Stomach smooth muscle (tissue), 2 donors: ENCODE measurements around the gene MAP7.
A peak's percentile ranks its signal among the peaks of the same experiment; 100 is the strongest.
"Not testable (repeated sequence)": the region's sequence is repeated elsewhere in the genome, so short reads cannot be mapped to it uniquely, and the experiment has no call there.

Source experiments
- H3K27ac ChIP-seq: one replicate; pipeline ENCODE4 v1.7.0; 2013; ENCODE audit warnings: mild to moderate bottlenecking, low read length, inconsistent platforms
- H3K27me3 ChIP-seq, 2 donors: one replicate each; pipeline ENCODE4 v1.7.0; 2013; ENCODE audit warnings: low read length in 2 of 2; ENCODE audit not compliant: insufficient read depth in 2 of 2, control insufficient read depth in 1 of 2
- H3K36me3 ChIP-seq, 2 donors: one replicate each; pipeline ENCODE4 v1.7.0; 2013; ENCODE audit warnings: low read length in 2 of 2; ENCODE audit not compliant: control insufficient read depth in 2 of 2, insufficient read depth in 2 of 2
- H3K4me1 ChIP-seq: one replicate; pipeline ENCODE4 v1.7.0; 2013; ENCODE audit warnings: low read length; ENCODE audit not compliant: control insufficient read depth, insufficient read depth
- H3K4me3 ChIP-seq, 2 donors: one replicate each; pipeline ENCODE4 v1.7.0; 2013; ENCODE audit warnings: low read length in 2 of 2
- H3K9ac ChIP-seq, 2 donors: one replicate each; pipeline ENCODE4 v1.7.0; 2013; ENCODE audit warnings: low read length in 2 of 2, mild to moderate bottlenecking in 1 of 2
- H3K9me3 ChIP-seq, 2 donors: one replicate each; pipeline ENCODE4 v1.7.0; 2013; ENCODE audit warnings: low read length in 2 of 2; ENCODE audit not compliant: control insufficient read depth in 2 of 2
- donor health status: healthy.
- donor health status: Pancreatic carcinoma.

MAP7 gene

GRCh38 chr6:136585523-136585922 lies 35.3 kb upstream of the MAP7 start:
- not testable (repeated sequence) for H3K9ac ChIP-seq, H3K4me3 ChIP-seq, H3K27ac ChIP-seq, H3K27me3 ChIP-seq, H3K4me1 ChIP-seq, H3K9me3 ChIP-seq
- peaks cover 5 to 10% of the 10 kb centered on the region in 2 donors for H3K36me3 ChIP-seq

- H3K36me3 ChIP-seq, H3K4me3 ChIP-seq, H3K9ac ChIP-seq, H3K27me3 ChIP-seq, H3K27ac ChIP-seq, H3K4me1 ChIP-seq, H3K9me3 ChIP-seq: not testable (repeated sequence)
Observed at GRCh38 chr6:136584290-136584689, 34.1 kb upstream of the MAP7 start.

GRCh38 chr6:136582711-136583471 lies 32.7 kb upstream of the MAP7 start:
- H3K4me3 ChIP-seq = no peak overlapping the region
- peaks cover 0 to 3% of the 10 kb centered on the region in 2 donors for H3K36me3 ChIP-seq
- no peak overlapping the region for H3K9ac ChIP-seq
- peak overlapping the region; percentile 53 for H3K27ac ChIP-seq
- H3K4me1 ChIP-seq = peaks cover 6% of the 10 kb centered on the region
- H3K27me3 ChIP-seq = no peaks in the 10 kb centered on the region
- H3K9me3 ChIP-seq = no peaks in the 10 kb centered on the region

GRCh38 chr6:136579800-136580199 lies 29.6 kb upstream of the MAP7 start:
- H3K4me3 ChIP-seq = no peak overlapping the region
- H3K27ac ChIP-seq = no peak overlapping the region
- H3K27me3 ChIP-seq = no peaks in the 10 kb centered on the region
- no peak overlapping the region for H3K9ac ChIP-seq
- H3K9me3 ChIP-seq = no peaks in the 10 kb centered on the region
- no peaks in the 10 kb centered on the region for H3K4me1 ChIP-seq
- peaks cover 6 to 10% of the 10 kb centered on the region in 2 donors for H3K36me3 ChIP-seq

GRCh38 chr6:136576821-136577220 lies 26.6 kb upstream of the MAP7 start:
- no peak overlapping the region for H3K4me3 ChIP-seq
- H3K36me3 ChIP-seq = peaks cover 6 to 10% of the 10 kb centered on the region in 2 donors
- H3K4me1 ChIP-seq = no peaks in the 10 kb centered on the region
- H3K9ac ChIP-seq = no peak overlapping the region
- no peak overlapping the region for H3K27ac ChIP-seq
- no peaks in the 10 kb centered on the region for H3K9me3 ChIP-seq
- H3K27me3 ChIP-seq = no peaks in the 10 kb centered on the region

GRCh38 chr6:136571496-136571895 lies 21.3 kb upstream of the MAP7 start:
- peaks cover 4 to 8% of the 10 kb centered on the region in 2 donors for H3K36me3 ChIP-seq

GRCh38 chr6:136571065-136571464 lies 20.8 kb upstream of the MAP7 start:
- no peak overlapping the region for H3K9ac ChIP-seq
- H3K36me3 ChIP-seq = peaks cover 4 to 8% of the 10 kb centered on the region in 2 donors
- H3K4me3 ChIP-seq = no peak overlapping the region
- no peaks in the 10 kb centered on the region for H3K4me1 ChIP-seq
- no peaks in the 10 kb centered on the region for H3K9me3 ChIP-seq
- H3K27me3 ChIP-seq = no peaks in the 10 kb centered on the region
- no peak overlapping the region for H3K27ac ChIP-seq

More at GRCh38 chr6:136571496-136571895, 21.3 kb upstream of the MAP7 start:
- Histone ChIP-seq H3K4me3 (no peak overlapping the region), H3K27ac (no peak overlapping the region), H3K27me3 (no peaks in the 10 kb centered on the region), H3K9ac (no peak overlapping the region), H3K9me3 (no peaks in the 10 kb centered on the region), H3K4me1 (no peaks in the 10 kb centered on the region)

GRCh38 chr6:136568129-136568528 lies 17.9 kb upstream of the MAP7 start:
- Histone ChIP-seq H3K9ac (no peak overlapping the region), H3K27ac (no peak overlapping the region), H3K36me3 (peaks cover 3 to 5% of the 10 kb centered on the region in 2 donors), H3K27me3 (no peaks in the 10 kb centered on the region), H3K4me3 (no peak overlapping the region), H3K4me1 (no peaks in the 10 kb centered on the region), H3K9me3 (no peaks in the 10 kb centered on the region)

GRCh38 chr6:136567688-136568087 lies 17.5 kb upstream of the MAP7 start:
- H3K27ac ChIP-seq = no peak overlapping the region
- H3K27me3 ChIP-seq = no peaks in the 10 kb centered on the region
- no peak overlapping the region for H3K4me3 ChIP-seq
- H3K9me3 ChIP-seq = no peaks in the 10 kb centered on the region
- H3K36me3 ChIP-seq = peaks cover 3 to 5% of the 10 kb centered on the region in 2 donors
- H3K4me1 ChIP-seq = no peaks in the 10 kb centered on the region
- no peak overlapping the region for H3K9ac ChIP-seq

- Histone ChIP-seq H3K9ac (no peak overlapping the region), H3K27me3 (no peaks in the 10 kb centered on the region), H3K27ac (no peak overlapping the region), H3K36me3 (peaks cover 3 to 5% of the 10 kb centered on the region in 2 donors), H3K4me3 (no peak overlapping the region), H3K4me1 (no peaks in the 10 kb centered on the region), H3K9me3 (no peaks in the 10 kb centered on the region)
Observed at GRCh38 chr6:136566851-136567250, 16.6 kb upstream of the MAP7 start.

- H3K9ac ChIP-seq = no peak overlapping the region
- no peaks in the 10 kb centered on the region for H3K4me1 ChIP-seq
- H3K9me3 ChIP-seq = no peaks in the 10 kb centered on the region
- H3K4me3 ChIP-seq = no peak overlapping the region
- peaks cover 5 to 8% of the 10 kb centered on the region in 2 donors for H3K36me3 ChIP-seq
- H3K27ac ChIP-seq = no peak overlapping the region
- H3K27me3 ChIP-seq = no peaks in the 10 kb centered on the region
Observed at GRCh38 chr6:136566007-136566487, 15.8 kb upstream of the MAP7 start.
